Spleen (tissue), 11 donors: ENCODE results near the gene ARFGAP1. TPM values are rescaled to one million over a fixed set of nuclear protein-coding genes. Genes with fewer than 3 reads are reported as not detected.

ENCODE experiments used
- DNase-seq: peaks from one replicate; pipeline ENCODE4 v3.0.0-alpha.2; 2020
- H3K27ac ChIP-seq, 8 donors: fragments of 200-600 bp; sonication (generic) in 7 of 8; 1 replicate in 4 of 8; 2 replicates in 4 of 8; pipeline versions ENCODE4 v1.5.0 to v1.8.0; 2016 to 2021; ENCODE audit warnings: inconsistent platforms in 4 of 8, mild to moderate bottlenecking in 4 of 8, moderate library complexity in 1 of 8
- H3K27me3 ChIP-seq, 7 donors: fragments of 200-600 bp; sonication (generic) in 6 of 7; replicated peaks in 1 of 7; 1 replicate in 4 of 7; 2 replicates in 3 of 7; pipeline versions ENCODE4 v1.5.0 to v1.8.0; 2016 to 2021; ENCODE audit warnings: inconsistent platforms in 3 of 7, mild to moderate bottlenecking in 1 of 7
- H3K36me3 ChIP-seq, 6 donors: fragments of 200-600 bp; sonication (generic) in 5 of 6; 1 replicate in 4 of 6; 2 replicates in 2 of 6; pipeline versions ENCODE4 v1.5.0 to v1.8.0; 2016 to 2021; ENCODE audit warnings: inconsistent platforms in 2 of 6
- H3K4me1 ChIP-seq, 6 donors: fragments of 200-600 bp; sonication (generic) in 5 of 6; 1 replicate in 3 of 6; 2 replicates in 3 of 6; pipeline versions ENCODE4 v1.5.0 to v1.8.0; 2016 to 2021; ENCODE audit warnings: inconsistent platforms in 3 of 6
- H3K4me3 ChIP-seq, 8 donors: fragments of 200-600 bp; sonication (generic) in 7 of 8; 1 replicate in 4 of 8; 2 replicates in 4 of 8; pipeline versions ENCODE4 v1.5.0 to v1.8.0; 2016 to 2021; ENCODE audit warnings: inconsistent platforms in 4 of 8, mild to moderate bottlenecking in 4 of 8, moderate library complexity in 2 of 8
- H3K9me3 ChIP-seq, 8 donors: fragments of 200-600 bp; sonication (generic) in 7 of 8; 1 replicate in 4 of 8; 2 replicates in 4 of 8; pipeline versions ENCODE4 v1.5.0 to v1.8.0; 2016 to 2021; ENCODE audit warnings: inconsistent platforms in 4 of 8
- POLR2A ChIP-seq, 3 donors: fragments of 450-650 bp; IDR thresholded peaks; one replicate each; pipeline ENCODE4 v1.5.1; 2017; ENCODE audit warnings: antibody characterized with exemption in 3 of 3, mild to moderate bottlenecking in 1 of 3
- POLR2AphosphoS5 ChIP-seq, 3 donors: sonication (generic); formaldehyde crosslinking; IDR thresholded peaks; one replicate each; pipeline ENCODE4 v1.5.1; 2017; ENCODE audit warnings: antibody characterized with exemption in 3 of 3
- WGBS, 5 donors: extraction: QIAGEN DNeasy Blood & Tissue Kit in 3 of 5; methylation state at CpG; one replicate each; pipeline versions ENCODE4 v1.1.5 to v1.1.7; 2013 to 2018; 5-methylcytosine and 5-hydroxymethylcytosine counted together
- intact Hi-C: fragments of 100-400 bp; cut with DNase I; formaldehyde crosslinking; loops from one replicate; pipeline ENCODE4 v1.15.0; 2023; ENCODE audit warnings: low total_unique reads
- polyA plus RNA-seq, 3 donors: library from polyadenylated mRNA; stranded (reverse); fragments of 200-250 nt; gene quantifications; one replicate each; pipeline ENCODE4 v1.2.1, GENCODE V29; 2013
- total RNA-seq, 7 donors: library from RNA; depleted of rRNA in 3 of 7; stranded (reverse); fragments of >200 nt in 3 of 7; fragmentation: NEBNext Ultra II Directional in 4 of 7; extraction: Animal tissue kit (Norgen Biotek cat#: 25700) in 4 of 7; gene quantifications; one replicate each; pipeline versions ENCODE4 v1.1.0 to v1.2.1, GENCODE V29; 2016 to 2021
- TF ChIP-seq, protein P1 (sequence below), 11 experiments: fragments of 200-600 bp in 7 of 11; fragments of 450-650 bp in 4 of 11; sonication (generic) in 4 of 11; IDR thresholded peaks in 8 of 11; conservative IDR thresholded peaks in 3 of 11; 1 replicate in 7 of 11; 2 replicates in 4 of 11; pipeline versions ENCODE4 v1.4.0 to v1.8.0; 2016 to 2021; ENCODE audit warnings: antibody characterized with exemption in 11 of 11, inconsistent platforms in 4 of 11, mild to moderate bottlenecking in 1 of 11
- donor health status: healthy with polysubstance abuse.
- donor health status: DM: no; HTN: no; CAD: no; lungs with moderate emphysema.
- donor health status: DM: no; HTN: no; CAD: no.
- donor health status: Bipolar disorder and iron deficiency.
- donor health status: healthy.
- donor health status: DM: no; HTN: no; CAD: no.
- donor health status: DM: yes; HTN: yes; CAD: no.

The ARFGAP1 gene
- total and polyA plus RNA-seq, 10 donors, result 44.4 to 165 (median 96.1) TPM

DNA sequence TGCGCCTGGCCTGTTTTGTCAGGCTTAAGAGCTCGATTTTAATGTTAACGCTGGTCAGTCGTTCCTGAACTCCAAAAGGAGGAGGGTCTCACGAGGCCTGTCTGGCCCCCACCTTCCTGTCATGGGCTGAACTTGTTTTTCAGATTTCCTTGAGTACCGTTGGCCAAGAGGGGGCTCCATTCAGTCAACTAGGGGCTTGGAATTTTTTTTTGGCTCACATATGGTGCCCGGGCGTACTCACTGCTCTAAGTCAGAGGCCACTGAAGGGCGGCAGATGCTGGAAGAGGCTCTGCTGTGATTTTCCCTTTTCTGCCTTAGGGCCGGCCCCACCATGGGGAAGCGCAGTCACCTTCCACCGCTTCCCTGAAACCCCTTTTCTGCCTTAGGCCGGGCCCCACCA is 43.8 kb upstream of the ARFGAP1 start:
- Histone ChIP-seq H3K4me3 (no peak overlapping the region), H3K27ac (no peak overlapping the region), H3K9me3 (no peaks in the 10 kb centered on the region), H3K4me1 (no peaks in the 10 kb centered on the region), H3K27me3 (peaks cover 0 to 58% (median 47%) of the 10 kb centered on the region in 7 donors), H3K36me3 (no peaks in the 10 kb centered on the region)
- no peak for DNase-seq
- intact Hi-C loops, result no loop called here
- TF ChIP-seq, protein P1, sequence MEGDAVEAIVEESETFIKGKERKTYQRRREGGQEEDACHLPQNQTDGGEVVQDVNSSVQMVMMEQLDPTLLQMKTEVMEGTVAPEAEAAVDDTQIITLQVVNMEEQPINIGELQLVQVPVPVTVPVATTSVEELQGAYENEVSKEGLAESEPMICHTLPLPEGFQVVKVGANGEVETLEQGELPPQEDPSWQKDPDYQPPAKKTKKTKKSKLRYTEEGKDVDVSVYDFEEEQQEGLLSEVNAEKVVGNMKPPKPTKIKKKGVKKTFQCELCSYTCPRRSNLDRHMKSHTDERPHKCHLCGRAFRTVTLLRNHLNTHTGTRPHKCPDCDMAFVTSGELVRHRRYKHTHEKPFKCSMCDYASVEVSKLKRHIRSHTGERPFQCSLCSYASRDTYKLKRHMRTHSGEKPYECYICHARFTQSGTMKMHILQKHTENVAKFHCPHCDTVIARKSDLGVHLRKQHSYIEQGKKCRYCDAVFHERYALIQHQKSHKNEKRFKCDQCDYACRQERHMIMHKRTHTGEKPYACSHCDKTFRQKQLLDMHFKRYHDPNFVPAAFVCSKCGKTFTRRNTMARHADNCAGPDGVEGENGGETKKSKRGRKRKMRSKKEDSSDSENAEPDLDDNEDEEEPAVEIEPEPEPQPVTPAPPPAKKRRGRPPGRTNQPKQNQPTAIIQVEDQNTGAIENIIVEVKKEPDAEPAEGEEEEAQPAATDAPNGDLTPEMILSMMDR (IDR thresholded peaks at IDR 0.05 in 8 of 11, conservative IDR thresholded peaks at IDR 0.05 in 3 of 11), result no peak
- TF ChIP-seq POLR2AphosphoS5 (IDR thresholded peaks at IDR 0.05) (no peak), POLR2A (IDR thresholded peaks at IDR 0.05) (no peak)
- WGBS, 5 donors, result 47 to 63% (median 56%) methylated on average over 13 of the region's 13 CpGs

DNA sequence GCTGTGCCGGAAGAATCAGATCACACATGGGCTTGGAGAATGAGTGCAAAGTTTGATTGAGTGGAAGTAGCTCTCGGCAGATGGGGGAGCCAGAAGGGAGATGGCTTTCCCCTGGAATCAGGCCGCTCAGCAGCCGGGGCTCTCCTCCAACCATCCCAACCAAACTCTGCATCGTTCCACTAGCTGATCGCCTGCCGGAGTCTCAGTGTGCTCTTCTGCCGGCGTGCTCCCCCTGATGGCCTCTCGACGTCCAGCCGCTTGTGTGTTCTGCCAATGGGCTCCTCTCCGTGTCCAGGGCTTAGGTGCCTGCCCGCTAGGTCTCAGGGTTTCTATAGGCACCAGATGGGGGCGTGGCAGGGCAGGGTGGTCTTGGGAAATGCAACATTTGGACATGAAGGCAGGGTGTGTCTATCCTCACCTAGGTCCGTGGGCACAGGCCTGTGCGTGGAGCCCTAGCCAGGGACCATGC is 41.8 kb upstream of the ARFGAP1 start:
- Histone ChIP-seq H3K27me3 (peaks cover 0 to 79% (median 56%) of the 10 kb centered on the region in 7 donors), H3K4me1 (peaks cover 0 to 11% (median 6%) of the 10 kb centered on the region in 6 donors), H3K36me3 (no peaks in the 10 kb centered on the region), H3K9me3 (no peaks in the 10 kb centered on the region), H3K4me3 (no peak overlapping the region), H3K27ac (no peak overlapping the region)
- intact Hi-C loops, result no loop called here
- no peak for TF ChIP-seq POLR2A (IDR thresholded peaks at IDR 0.05)
- TF ChIP-seq, protein P1 (IDR thresholded peaks at IDR 0.05 in 8 of 11, conservative IDR thresholded peaks at IDR 0.05 in 3 of 11), result peak in 5 of 11 experiments; percentile 17 to 42 (median 31)
- TF ChIP-seq POLR2AphosphoS5 (IDR thresholded peaks at IDR 0.05), result no peak
- 12 to 24% (median 18%) methylated on average over 9 to 17 of the region's 17 CpGs for WGBS, 5 donors
- DNase-seq, result no peak

DNA sequence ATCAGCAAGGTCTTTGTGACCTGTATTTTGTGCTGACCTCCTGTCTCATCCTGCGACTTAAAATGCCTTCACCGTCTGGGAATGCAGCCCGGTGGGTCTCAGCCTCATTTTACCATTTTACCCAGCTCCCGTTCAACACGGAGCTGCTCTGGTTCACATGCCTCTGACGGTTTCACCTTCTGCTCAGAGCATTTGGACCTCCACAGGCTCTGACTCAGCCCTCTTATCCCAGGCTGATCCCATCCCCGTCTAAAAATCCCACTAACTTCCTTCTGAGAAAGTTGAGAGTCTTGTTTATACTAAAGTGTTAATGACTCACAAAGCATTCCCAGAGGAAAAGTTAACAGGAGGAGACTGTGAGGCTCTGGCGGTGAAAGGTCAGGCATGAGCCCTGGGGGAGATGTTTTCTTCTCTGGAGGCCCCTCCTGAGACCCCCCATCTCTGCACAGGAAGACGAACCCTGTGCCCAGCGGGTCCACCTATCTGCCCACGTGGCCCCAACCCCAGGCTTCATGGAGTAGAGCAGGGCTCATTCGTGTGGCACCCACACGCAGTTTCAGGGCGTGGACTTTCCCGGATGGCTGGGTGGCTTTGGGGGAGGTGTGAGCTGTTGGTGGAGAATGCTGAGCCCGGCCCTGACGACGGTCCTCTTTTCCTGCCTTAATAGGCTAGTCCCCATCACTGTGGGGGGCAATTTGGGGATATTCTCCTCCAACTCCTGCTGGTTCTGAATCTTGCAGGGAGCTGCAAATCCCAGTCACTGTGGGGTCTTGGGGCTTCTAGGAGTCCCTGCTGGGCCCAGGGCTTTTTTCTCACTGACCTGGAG is 40.2 kb upstream of the ARFGAP1 start:
- H3K27me3 ChIP-seq, result peaks cover 0 to 91% (median 56%) of the 10 kb centered on the region in 7 donors
- H3K4me3 ChIP-seq, result no peak overlapping the region
- no peak for DNase-seq
- H3K27ac ChIP-seq, result no peak overlapping the region
- no peaks in the 10 kb centered on the region for H3K36me3 ChIP-seq
- no peaks in the 10 kb centered on the region for H3K9me3 ChIP-seq
- 54 to 67% (median 59%) methylated on average over 10 to 18 of the region's 18 CpGs for WGBS, 5 donors
- TF ChIP-seq POLR2A (IDR thresholded peaks at IDR 0.05), result no peak
- TF ChIP-seq, protein P1 (IDR thresholded peaks at IDR 0.05 in 8 of 11, conservative IDR thresholded peaks at IDR 0.05 in 3 of 11), result no peak
- TF ChIP-seq POLR2AphosphoS5 (IDR thresholded peaks at IDR 0.05), result no peak
- intact Hi-C loops, result no loop called here
- H3K4me1 ChIP-seq, result peaks cover 0 to 21% (median 7%) of the 10 kb centered on the region in 6 donors

DNA sequence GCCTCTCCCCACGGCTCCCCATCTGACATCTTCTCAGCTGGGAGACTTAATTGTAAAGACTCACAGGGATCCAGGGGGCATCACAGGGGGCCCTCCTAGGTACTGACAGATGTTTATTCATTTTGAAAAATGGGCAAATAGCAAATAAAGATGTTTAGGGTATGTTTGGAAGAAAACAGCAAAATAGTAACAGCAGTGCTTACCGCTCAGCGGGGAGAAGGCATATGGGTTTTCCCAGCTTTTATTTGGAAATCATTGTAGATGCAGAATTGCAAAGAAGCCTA is 39.6 kb upstream of the ARFGAP1 start:
- WGBS, 5 donors, result 65 to 90% (median 84%) methylated on average over 2 to 3 of the region's 3 CpGs
- Histone ChIP-seq H3K27ac (no peak overlapping the region), H3K36me3 (no peaks in the 10 kb centered on the region), H3K4me3 (no peak overlapping the region), H3K27me3 (peaks cover 0 to 96% (median 56%) of the 10 kb centered on the region in 7 donors), H3K4me1 (peaks cover 0 to 27% (median 10%) of the 10 kb centered on the region in 6 donors), H3K9me3 (no peaks in the 10 kb centered on the region)
- no peak for DNase-seq
- TF ChIP-seq POLR2A (IDR thresholded peaks at IDR 0.05), result no peak
- TF ChIP-seq, protein P1 (IDR thresholded peaks at IDR 0.05 in 8 of 11, conservative IDR thresholded peaks at IDR 0.05 in 3 of 11), result no peak
- no peak for TF ChIP-seq POLR2AphosphoS5 (IDR thresholded peaks at IDR 0.05)
- intact Hi-C loops, result no loop called here
